ENCODE data around the gene VPS35.

VPS35 gene

GRCh38 chr16:46688654-46689364, at the start of gene VPS35:
TSS of gene VPS35 (minus strand) at chr16:46689178. CDS start at chr16:46689133, 45 bp downstream.
- DNase-seq, result peak; percentile 100
- Mint-ChIP-seq H3K36me3 (peaks cover 12% of the 10 kb centered on the region), H3K9me3 (no peaks in the 10 kb centered on the region), H3K27me3 (no peaks in the 10 kb centered on the region), H3K4me1 (peaks cover 26% of the 10 kb centered on the region), H3K27ac (no peak within 1 kb of the TSS), H3K4me3 (no peak within 1 kb of the TSS)
- CTCF ChIA-PET, result interaction anchor here (1.3 kb wide), 1 partner anchor 16 kb away, joined by 3 read pairs; no protein-coding TSS in a partner anchor

- Mint-ChIP-seq H3K27ac (no peak overlapping the region), H3K4me1 (no peaks in the 10 kb centered on the region), H3K4me3 (no peak overlapping the region), H3K9me3 (no peaks in the 10 kb centered on the region), H3K36me3 (no peaks in the 10 kb centered on the region), H3K27me3 (peaks cover under 1% of the 10 kb centered on the region)
- DNase-seq, result no peak
- CTCF ChIA-PET, result no interaction called here
These were observed 48.7 kb upstream of the VPS35 start for GRCh38 chr16:46737621-46738214.

GRCh38 chr16:46736695-46737094, 47.7 kb upstream of the VPS35 start:
- CTCF ChIA-PET, result no interaction called here

DNA sequence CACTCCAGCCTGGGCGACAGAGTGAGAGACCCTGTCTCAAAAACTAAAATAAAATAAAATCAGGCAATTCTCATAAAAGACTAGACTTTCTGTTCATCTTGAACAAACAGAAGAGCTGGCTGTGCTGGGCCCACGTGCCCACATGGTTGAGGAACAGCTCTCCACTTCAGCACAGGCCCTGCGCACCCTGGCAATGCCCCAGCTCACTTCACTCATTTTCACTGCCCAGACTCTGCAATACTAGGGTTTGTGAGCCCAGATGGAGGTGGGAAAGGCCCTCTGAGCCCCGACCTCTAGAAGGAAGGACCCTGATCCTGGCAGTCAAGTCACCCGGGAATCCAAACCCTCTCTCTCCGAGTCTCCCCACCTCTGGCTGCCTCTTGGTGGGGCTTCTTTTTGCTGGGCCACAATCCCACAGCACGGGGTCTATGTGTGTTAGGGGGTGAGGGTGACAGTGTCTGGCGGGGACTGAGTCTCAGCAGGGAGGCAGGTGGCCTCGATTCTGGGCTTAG, 44.4 kb upstream of the VPS35 start:
- H3K4me3 Mint-ChIP-seq, result no peak overlapping the region
- CTCF ChIA-PET, result no interaction called here
- no peaks in the 10 kb centered on the region for H3K27me3 Mint-ChIP-seq
- no peaks in the 10 kb centered on the region for H3K9me3 Mint-ChIP-seq
- no peaks in the 10 kb centered on the region for H3K36me3 Mint-ChIP-seq
- no peak for DNase-seq
- H3K4me1 Mint-ChIP-seq, result no peaks in the 10 kb centered on the region
- no peak overlapping the region for H3K27ac Mint-ChIP-seq

More at GRCh38 chr16:46736695-46737094, 47.7 kb upstream of the VPS35 start:
- H3K4me3 Mint-ChIP-seq, result no peak overlapping the region
- H3K36me3 Mint-ChIP-seq, result no peaks in the 10 kb centered on the region
- H3K27me3 Mint-ChIP-seq, result no peaks in the 10 kb centered on the region
- DNase-seq, result no peak
- H3K9me3 Mint-ChIP-seq, result no peaks in the 10 kb centered on the region
- H3K4me1 Mint-ChIP-seq, result no peaks in the 10 kb centered on the region
- no peak overlapping the region for H3K27ac Mint-ChIP-seq

DNA sequence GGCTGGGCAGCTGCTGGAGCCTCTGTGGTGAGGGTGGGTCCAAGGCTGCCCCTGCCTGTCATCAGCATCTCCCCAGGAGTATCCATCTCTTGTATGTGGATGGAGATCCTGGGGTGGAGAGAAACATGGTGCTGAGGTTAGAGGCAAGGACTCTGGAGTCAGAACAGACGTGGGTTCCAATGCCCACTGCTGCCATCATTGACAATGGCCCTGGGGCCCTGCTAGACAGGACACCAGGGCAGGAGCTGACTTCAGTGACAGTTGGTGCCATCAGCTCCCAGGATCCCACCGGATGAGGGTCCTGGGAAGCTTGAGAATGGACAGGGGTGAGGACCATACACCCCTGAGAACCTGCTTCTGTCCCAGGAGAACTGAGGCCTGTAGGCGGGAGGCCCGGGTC, 43.6 kb upstream of the VPS35 start:
- H3K36me3 Mint-ChIP-seq, result no peaks in the 10 kb centered on the region
- no peak overlapping the region for H3K4me3 Mint-ChIP-seq
- H3K27ac Mint-ChIP-seq, result no peak overlapping the region
- no peaks in the 10 kb centered on the region for H3K9me3 Mint-ChIP-seq
- no peaks in the 10 kb centered on the region for H3K4me1 Mint-ChIP-seq
- CTCF ChIA-PET, result no interaction called here
- H3K27me3 Mint-ChIP-seq, result no peaks in the 10 kb centered on the region
- no peak for DNase-seq

- no peak overlapping the region for H3K27ac Mint-ChIP-seq
These were observed 42.9 kb upstream of the VPS35 start for GRCh38 chr16:46731691-46732555.

GRCh38 chr16:46730801-46731690, 42.1 kb upstream of the VPS35 start:
- Mint-ChIP-seq H3K9me3 (no peaks in the 10 kb centered on the region), H3K36me3 (no peaks in the 10 kb centered on the region), H3K27ac (no peak overlapping the region), H3K4me3 (no peak overlapping the region), H3K4me1 (no peaks in the 10 kb centered on the region), H3K27me3 (peaks cover 5% of the 10 kb centered on the region)
- CTCF ChIA-PET, result no interaction called here
- DNase-seq, result no peak

More at GRCh38 chr16:46731691-46732555, 42.9 kb upstream of the VPS35 start:
- no peak for DNase-seq
- Mint-ChIP-seq H3K4me3 (no peak overlapping the region), H3K36me3 (no peaks in the 10 kb centered on the region), H3K27me3 (no peaks in the 10 kb centered on the region), H3K4me1 (no peaks in the 10 kb centered on the region), H3K9me3 (no peaks in the 10 kb centered on the region)
- CTCF ChIA-PET, result no interaction called here

GRCh38 chr16:46730126-46730525, 41.1 kb upstream of the VPS35 start:
- H3K27me3 Mint-ChIP-seq, result peaks cover 5% of the 10 kb centered on the region
- no peaks in the 10 kb centered on the region for H3K4me1 Mint-ChIP-seq
- DNase-seq, result no peak
- H3K36me3 Mint-ChIP-seq, result no peaks in the 10 kb centered on the region
- CTCF ChIA-PET, result no interaction called here
- no peak overlapping the region for H3K4me3 Mint-ChIP-seq
- H3K27ac Mint-ChIP-seq, result no peak overlapping the region
- peaks cover 5% of the 10 kb centered on the region for H3K9me3 Mint-ChIP-seq

DNA sequence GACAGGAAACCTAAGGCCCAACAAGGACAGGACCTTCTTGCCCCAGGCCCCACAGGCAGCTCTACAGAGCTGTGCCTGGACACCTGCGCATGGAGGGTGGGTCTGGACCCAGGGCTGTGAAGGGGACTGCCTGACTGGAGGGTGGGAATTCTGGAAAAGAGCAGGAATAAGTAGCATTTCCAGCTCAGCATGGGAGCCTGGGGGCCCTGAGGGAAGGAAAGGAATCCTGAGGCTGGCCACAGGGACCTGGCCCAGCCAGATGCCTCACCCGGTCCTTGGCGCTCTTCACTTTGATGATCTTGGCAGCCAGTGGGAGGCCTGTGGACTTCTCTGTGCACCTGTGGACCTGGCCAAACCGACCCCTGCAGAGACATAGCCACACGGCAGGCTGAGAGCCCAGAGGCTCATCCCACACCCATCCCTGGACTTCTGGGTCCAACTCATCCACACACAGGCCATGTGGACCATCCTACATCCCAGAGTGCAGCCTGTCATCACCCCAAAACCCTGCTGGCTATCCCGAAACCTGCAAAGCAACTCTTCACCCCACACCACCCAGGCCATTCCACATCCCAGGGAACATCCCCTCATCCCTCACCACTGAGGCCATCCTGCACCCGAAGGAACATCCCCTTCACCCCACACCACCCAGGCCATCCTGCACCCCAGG, 40.5 kb upstream of the VPS35 start:
- Mint-ChIP-seq H3K27ac (no peak overlapping the region), H3K4me3 (no peak overlapping the region), H3K4me1 (no peaks in the 10 kb centered on the region), H3K36me3 (no peaks in the 10 kb centered on the region), H3K27me3 (peaks cover 5% of the 10 kb centered on the region), H3K9me3 (peaks cover 5% of the 10 kb centered on the region)
- DNase-seq, result no peak
- CTCF ChIA-PET, result no interaction called here

DNA sequence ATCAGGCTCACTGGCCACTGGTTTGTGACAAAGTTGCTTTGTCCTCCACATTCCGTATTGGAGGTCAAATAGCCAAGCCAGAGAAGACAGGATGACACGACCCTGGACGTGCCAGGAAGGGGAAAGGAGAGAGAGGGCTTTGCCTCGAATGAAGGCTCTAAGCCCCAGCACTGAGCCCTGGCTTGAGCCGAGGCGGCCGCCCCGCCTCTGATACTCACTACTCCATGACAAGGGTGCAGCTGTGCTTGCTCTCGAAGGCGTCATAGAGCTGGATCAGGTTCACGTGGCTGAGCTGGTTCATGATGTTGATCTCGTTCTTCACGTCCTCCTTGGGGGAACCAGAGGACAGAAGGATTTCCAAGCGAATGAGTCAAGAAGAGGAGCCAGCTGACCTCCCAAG, 39.8 kb upstream of the VPS35 start:
- Mint-ChIP-seq H3K27me3 (peaks cover 5% of the 10 kb centered on the region), H3K9me3 (peaks cover 5% of the 10 kb centered on the region), H3K4me3 (no peak overlapping the region), H3K36me3 (no peaks in the 10 kb centered on the region), H3K27ac (no peak overlapping the region), H3K4me1 (no peaks in the 10 kb centered on the region)
- CTCF ChIA-PET, result no interaction called here
- DNase-seq, result no peak

DNA sequence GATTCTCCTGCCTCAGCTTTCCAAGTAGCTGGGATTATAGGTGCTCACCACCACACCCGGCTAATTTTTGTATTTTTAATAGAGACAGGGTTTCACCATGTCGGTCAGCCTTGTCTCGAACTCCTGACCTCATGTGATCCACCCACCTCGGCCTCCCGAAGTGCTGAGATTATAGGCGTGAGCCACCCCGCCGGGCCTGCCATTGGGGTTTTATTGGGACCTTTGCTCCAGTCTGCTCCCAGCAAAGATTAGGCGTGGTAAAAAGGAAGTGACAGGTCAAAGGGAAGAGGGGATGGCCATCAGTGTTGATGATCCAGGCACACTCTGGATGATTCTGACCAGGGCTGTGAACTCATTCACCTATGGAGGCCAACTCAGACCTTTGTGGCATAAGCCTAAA, 38.7 kb upstream of the VPS35 start:
- DNase-seq, result no peak
- Mint-ChIP-seq H3K9me3 (peaks cover 5% of the 10 kb centered on the region), H3K27me3 (peaks cover 5% of the 10 kb centered on the region), H3K4me1 (no peaks in the 10 kb centered on the region), H3K27ac (no peak overlapping the region), H3K36me3 (no peaks in the 10 kb centered on the region), H3K4me3 (no peak overlapping the region)
- CTCF ChIA-PET, result no interaction called here

- Mint-ChIP-seq H3K27ac (no peak overlapping the region), H3K9me3 (peaks cover 5% of the 10 kb centered on the region), H3K4me1 (no peaks in the 10 kb centered on the region), H3K27me3 (peaks cover 5% of the 10 kb centered on the region), H3K36me3 (no peaks in the 10 kb centered on the region), H3K4me3 (no peak overlapping the region)
- CTCF ChIA-PET, result no interaction called here
- DNase-seq, result no peak
These were observed 38.2 kb upstream of the VPS35 start for GRCh38 chr16:46727184-46727583.

DNA sequence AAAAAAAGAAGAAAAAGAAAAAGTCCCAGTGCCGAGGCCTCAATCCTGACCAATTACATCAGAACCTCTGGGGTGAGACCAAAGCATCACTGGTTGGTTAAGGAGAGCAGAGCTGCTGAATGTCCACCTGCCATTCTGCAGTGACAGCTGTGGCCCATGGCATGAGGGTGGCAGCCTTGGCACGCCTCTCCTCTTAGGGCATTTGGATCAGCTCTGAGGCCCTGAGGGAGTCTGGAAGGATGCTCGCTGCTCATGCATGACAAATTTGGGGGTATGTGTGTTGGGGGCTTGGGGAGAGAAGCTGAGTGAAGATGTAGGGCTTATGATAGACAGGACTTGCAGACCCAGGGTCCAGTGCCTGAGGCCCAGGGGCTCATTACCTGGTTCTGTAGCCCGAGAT, 32.9 kb upstream of the VPS35 start:
- H3K27me3 Mint-ChIP-seq, result peaks cover 5% of the 10 kb centered on the region
- peaks cover 5% of the 10 kb centered on the region for H3K9me3 Mint-ChIP-seq
- CTCF ChIA-PET, result no interaction called here
- no peak overlapping the region for H3K27ac Mint-ChIP-seq
- DNase-seq, result no peak
- no peak overlapping the region for H3K4me3 Mint-ChIP-seq
- H3K4me1 Mint-ChIP-seq, result no peaks in the 10 kb centered on the region
- no peaks in the 10 kb centered on the region for H3K36me3 Mint-ChIP-seq

Data from activated naive CD4-positive, alpha-beta T cell treated with anti-CD3 and anti-CD28 coated beads, Interleukin-2, amount 10 ng/mL, durations not matched to agents 7 days and 5 days (primary cell).